ENCODE results near the gene TCEANC.
"Not testable (repeated sequence)": the region's sequence is repeated elsewhere in the genome, so short reads cannot be mapped to it uniquely, and the experiment has no call there.

TCEANC gene

DNA sequence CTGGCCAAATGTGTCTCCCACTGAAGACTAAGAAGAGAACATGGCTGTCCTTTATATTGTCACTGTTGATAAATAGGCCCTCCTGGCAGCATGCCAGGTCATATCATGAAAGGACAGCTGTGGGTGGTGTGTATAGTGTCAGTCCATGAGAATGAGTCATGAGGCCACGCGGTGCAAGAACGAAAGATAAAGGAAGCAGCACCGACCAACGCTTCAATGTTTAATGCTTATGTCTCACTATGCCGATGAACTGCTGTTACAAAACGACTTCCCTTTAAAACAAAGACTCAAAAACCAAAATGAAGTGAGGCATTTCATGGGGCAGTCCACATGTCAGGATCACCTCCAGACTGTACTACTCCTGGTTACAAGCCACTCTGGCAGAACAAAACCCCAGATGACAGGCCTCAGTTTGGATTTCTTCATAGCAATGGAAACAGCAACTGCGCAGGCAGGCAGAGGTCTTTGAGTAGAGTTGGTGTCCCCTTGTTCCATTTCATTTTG is 5.2 kb upstream of the TCEANC start:
- no peak for TF ChIP-seq CTCF (IDR thresholded peaks at IDR 0.05; ENCODE audit: control insufficient read depth, insufficient read depth, low read depth, low read length, missing control alignments)
- H3K4me3 ChIP-seq (ENCODE audit: control insufficient read depth, low read depth, low read length): no peak overlapping the region
- no peak for DNase-seq (ENCODE audit: low read depth)

- not testable (repeated sequence) for H3K4me3 ChIP-seq (ENCODE audit: control insufficient read depth, low read depth, low read length); DNase-seq (ENCODE audit: low read depth)
Observed at GRCh38 chrX:13648336-13648735, 4.6 kb upstream of the TCEANC start.

DNA sequence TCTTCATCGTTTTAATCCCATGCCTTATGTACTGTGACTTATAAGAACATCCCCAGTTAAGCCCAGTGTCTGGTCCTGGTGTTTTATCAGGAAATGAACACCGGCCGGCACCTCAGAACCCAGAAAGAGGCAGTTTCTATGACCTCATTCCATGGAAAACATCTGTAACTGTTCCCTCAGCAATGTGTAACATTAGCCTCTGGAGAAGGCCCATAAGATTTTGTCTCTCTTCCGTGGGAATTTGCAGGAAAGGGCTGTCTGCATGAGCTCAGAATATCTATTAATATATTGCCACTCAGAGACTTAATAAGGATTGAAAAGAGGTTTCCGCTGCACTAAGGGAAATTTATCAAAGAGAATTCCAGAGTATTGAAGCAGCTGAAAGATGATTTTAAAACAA is 3.1 kb upstream of the TCEANC start:
- no peak for TF ChIP-seq CTCF (IDR thresholded peaks at IDR 0.05; ENCODE audit: control insufficient read depth, insufficient read depth, low read depth, low read length, missing control alignments)
- no peak overlapping the region for H3K4me3 ChIP-seq (ENCODE audit: control insufficient read depth, low read depth, low read length)
- DNase-seq (ENCODE audit: low read depth): no peak

DNA sequence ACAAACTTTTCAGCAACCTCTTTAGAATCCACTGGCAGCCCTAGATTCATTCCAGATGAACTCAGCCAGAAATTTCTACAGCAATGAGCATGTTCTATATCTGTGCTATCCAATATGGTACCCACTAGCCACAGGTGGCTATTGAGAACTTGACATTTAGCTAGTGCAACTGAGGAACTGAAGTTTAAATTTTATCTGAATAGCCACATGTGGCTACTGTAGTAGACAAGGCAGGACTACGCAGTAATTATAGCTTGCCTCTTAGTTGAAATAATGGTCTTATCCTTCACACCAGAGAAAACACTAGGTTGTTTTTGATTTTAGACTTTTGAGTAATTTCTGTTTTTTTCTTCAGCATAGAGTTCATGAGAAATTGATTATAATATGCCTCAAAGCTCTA is 2.6 kb upstream of the TCEANC start:
- no peak for TF ChIP-seq CTCF (IDR thresholded peaks at IDR 0.05; ENCODE audit: control insufficient read depth, insufficient read depth, low read depth, low read length, missing control alignments)
- no peak overlapping the region for H3K4me3 ChIP-seq (ENCODE audit: control insufficient read depth, low read depth, low read length)
- no peak for DNase-seq (ENCODE audit: low read depth)

- no peak for DNase-seq (ENCODE audit: low read depth)
- H3K4me3 ChIP-seq (ENCODE audit: control insufficient read depth, low read depth, low read length): no peak overlapping the region
- TF ChIP-seq CTCF (IDR thresholded peaks at IDR 0.05; ENCODE audit: control insufficient read depth, insufficient read depth, low read depth, low read length, missing control alignments): no peak
Observed at GRCh38 chrX:13651150-13651549, 1.8 kb upstream of the TCEANC start.

DNA sequence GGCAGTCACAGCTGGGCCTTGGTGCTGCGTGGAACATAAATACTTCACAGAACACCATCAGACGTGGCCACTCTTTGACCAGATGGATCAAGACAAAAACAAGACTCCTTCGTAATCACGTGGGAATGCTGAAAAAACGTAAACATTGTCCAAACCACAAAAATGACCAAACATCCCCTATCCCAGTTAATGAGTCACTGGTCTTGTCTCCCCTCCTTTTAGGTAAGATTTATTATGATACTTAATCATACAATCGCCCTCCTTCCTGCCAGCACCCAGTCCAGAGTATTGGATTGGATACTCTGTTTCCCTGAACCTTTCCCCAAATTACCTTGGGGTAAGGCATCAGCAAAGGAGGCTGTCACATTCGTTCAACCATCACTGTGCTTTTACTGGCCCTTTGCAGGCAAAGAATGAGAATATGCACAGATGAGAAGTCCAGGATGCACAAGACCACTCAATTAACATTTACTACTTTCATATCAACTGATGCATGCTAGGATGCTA is 601 bp upstream of the TCEANC start:
- peak; percentile 79 for DNase-seq (ENCODE audit: low read depth)
- no peak for TF ChIP-seq CTCF (IDR thresholded peaks at IDR 0.05; ENCODE audit: control insufficient read depth, insufficient read depth, low read depth, low read length, missing control alignments)
- peak overlapping the region; percentile 45 for H3K4me3 ChIP-seq (ENCODE audit: control insufficient read depth, low read depth, low read length)

GRCh38 chrX:13654116-13654515 is 1.2 kb downstream of the TCEANC start:
- no peak for TF ChIP-seq CTCF (IDR thresholded peaks at IDR 0.05; ENCODE audit: control insufficient read depth, insufficient read depth, low read depth, low read length, missing control alignments)
- DNase-seq (ENCODE audit: low read depth): no peak
- H3K4me3 ChIP-seq (ENCODE audit: control insufficient read depth, low read depth, low read length): no peak overlapping the region
